ENCODE results near the gene NCKAP5L. TPM values are rescaled to one million over a fixed set of nuclear protein-coding genes. Genes with fewer than 3 reads are reported as not detected.

NCKAP5L gene
- total and polyA plus RNA-seq, 2 of the 8 experiments (the other 6 are each of a cell fraction or from before 2014, with no cell fraction given), result 9.4 to 27.9 TPM

- TF ChIP-seq ATF2 (IDR thresholded peaks at IDR 0.05; ENCODE audit: low read length) (no peak), TCF12 (IDR thresholded peaks at IDR 0.05; ENCODE audit: low read depth, low read length) (no peak), ZNF274 (IDR thresholded peaks at IDR 0.05; ENCODE audit: borderline replicate concordance, extremely low read depth, low read length) (no peak), TAF7 (optimal IDR thresholded peaks at IDR 0.05; ENCODE audit: borderline replicate concordance, low read depth, low read length) (no peak), BCL11A (IDR thresholded peaks at IDR 0.05; ENCODE audit: low read depth in 2 of 2, low read length in 2 of 2) (no peak), SIX5 (IDR thresholded peaks at IDR 0.05; ENCODE audit: low read depth, low read length) (no peak), SRF (IDR thresholded peaks at IDR 0.05; ENCODE audit: low read depth, low read length) (no peak), YY1 (IDR thresholded peaks at IDR 0.05; ENCODE audit: low read depth, low read length) (no peak), SP4 (IDR thresholded peaks at IDR 0.05; ENCODE audit: low read length) (no peak), USF2 (IDR thresholded peaks at IDR 0.05; ENCODE audit: low read length) (no peak)
These were observed 37.3 kb downstream of the NCKAP5L start (continued) for GRCh38 chr12:49790741-49791555.

All from H1 (cell line).